ENCODE data around the gene TCTN2.

Gene TCTN2

DNA sequence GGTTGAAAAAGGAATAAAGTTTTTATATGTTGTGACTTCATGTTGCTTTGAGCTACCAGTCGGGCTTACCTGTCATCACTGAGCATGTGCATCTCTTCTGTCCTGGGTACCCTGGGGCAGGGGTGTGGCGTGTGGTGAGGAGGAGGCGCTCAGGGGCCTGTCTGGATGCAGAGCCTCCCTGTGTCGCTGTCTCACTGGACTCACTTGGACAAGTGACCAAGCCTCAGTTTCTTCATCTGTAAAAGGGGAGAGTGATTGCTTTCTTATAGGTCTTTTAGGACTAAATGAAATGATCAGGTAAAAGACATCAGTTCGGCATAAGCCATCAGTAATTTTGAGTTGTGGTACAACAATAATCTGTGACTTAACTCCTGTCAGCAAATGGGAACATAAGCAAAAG is 63.4 kb downstream of the TCTN2 start:
- in situ Hi-C loops (cut with MboI; ENCODE audit: low sequenced_read_pairs), result no loop called here

DNA sequence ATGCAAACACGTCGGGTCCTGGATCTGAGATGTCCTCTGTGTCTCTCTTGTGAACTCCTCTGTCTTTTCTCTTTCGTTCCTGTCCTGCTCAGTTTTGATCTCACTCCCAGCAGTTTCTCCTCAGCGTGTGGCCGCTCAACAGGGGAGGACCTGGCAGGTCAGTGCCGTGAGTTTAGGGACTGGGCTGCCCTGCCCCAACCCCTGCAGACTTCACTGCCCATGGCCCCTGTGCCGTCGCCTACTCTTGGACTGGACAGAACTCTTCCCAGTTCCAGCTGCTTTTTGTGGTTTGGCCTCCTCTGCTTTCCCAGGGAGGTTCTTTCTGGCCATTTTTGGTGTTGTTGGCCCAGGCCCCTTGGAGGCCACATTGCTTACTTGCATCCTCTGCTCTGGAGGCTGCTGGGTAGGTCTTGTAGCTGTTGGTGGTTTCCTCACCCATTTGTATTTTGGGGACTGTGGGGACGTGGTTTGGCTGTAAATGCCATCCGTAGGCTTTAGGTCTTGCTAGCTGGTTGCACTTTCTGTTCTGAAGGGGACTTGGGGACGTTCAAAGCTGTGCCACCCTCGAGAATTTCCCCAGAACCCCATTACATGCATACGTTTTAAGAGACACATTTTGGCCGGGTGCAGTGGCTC is 71.1 kb downstream of the TCTN2 start:
- in situ Hi-C loops (cut with MboI; ENCODE audit: low sequenced_read_pairs), result no loop called here

DNA sequence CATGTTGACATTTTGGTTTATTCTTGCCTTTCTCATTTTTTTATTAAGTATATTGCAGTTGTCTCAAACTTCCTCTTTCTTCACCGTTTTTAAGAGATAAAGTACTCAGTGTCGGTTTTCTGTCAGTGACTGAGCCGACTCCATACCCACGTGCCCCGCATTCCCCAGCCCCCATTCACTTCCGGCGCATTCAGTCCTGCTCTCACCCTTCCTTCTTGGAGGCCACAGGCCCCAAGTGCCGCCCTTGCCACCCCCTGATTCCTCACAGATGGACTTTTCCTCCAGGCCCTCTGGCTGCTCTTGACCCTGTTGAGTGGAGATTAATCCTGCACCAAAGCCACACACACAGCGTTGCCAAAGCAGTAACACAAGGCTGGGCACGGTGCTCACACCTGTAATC is 72.1 kb downstream of the TCTN2 start:
- in situ Hi-C loops (cut with MboI; ENCODE audit: low sequenced_read_pairs), result no loop called here

DNA sequence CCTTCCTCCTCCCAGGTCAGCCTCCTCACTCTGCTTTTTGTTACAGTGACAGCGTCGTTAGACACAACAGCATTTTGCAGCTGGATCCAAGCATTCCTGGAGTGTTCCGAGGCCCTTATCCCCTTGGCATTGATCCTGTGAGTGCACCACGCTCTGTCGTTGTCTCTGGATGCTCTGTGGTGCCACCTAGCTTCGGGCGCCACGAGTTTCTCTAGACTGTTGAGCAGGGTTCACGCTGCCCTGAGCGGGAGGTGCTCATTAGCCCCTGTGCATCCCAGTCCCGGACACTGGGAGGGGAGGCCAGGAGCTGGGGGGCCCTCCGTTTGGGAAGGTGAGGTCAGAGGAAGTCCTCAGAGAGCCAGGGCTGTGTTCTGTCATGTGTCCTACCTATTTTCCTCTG is 73.9 kb downstream of the TCTN2 start:
- in situ Hi-C loops (cut with MboI; ENCODE audit: low sequenced_read_pairs), result no loop called here

DNA sequence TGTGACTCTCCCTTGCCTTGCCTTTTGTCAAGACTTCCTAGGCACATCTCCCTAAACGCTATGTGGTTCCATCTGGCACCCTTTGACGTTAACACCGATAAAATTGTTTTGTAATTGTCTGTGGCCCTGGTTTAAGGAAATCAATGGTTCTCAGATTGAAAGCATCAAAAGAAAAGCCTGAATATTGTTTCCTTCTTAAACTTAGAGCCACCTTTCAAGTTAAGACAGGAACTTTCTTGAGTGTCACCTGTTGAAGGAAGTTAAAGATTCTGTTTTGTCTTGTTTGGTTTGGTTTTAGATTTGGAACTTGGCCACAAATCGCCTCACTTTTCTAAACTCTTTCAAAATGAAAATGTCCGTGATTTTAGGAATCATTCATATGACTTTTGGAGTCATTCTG is 76.4 kb downstream of the TCTN2 start:
- in situ Hi-C loops (cut with MboI; ENCODE audit: low sequenced_read_pairs), result no loop called here

DNA sequence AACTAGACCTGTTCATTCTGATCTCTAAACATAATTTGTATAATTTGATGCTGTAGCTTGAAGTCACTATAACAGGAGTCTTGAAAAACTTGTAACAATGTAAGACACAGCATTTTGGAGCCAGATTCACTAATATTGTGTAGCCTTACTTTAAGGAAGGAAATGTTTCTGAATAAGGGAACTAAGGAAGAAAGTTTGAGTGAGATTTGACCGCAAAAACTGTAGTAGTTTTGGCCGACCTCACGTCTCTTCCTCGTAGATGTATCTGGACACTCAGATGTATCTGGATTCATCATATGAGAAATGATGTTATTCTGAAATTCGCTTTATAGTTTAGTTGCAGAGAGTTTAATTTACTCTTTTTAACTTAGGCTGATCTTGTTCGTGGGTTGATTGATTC is 77.2 kb downstream of the TCTN2 start:
- in situ Hi-C loops (cut with MboI; ENCODE audit: low sequenced_read_pairs), result no loop called here

DNA sequence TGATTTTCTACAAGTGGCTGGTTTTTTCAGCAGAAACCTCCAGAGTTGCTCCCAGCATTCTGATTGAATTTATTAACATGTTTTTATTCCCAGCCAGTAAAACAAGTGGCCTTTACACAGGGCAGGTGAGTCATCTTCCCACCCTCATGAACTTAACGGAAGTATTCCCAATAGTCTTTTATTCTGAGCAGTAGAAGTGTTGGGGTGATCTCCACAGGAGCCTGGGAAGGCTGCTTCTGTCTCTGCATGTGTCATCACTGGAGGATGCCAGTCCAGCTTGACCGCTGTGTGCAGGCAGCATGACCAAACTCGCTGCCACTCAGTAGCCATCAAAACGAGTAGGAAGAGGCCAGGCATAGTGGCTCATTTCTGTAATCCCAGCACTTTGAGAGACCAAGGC is 77.7 kb downstream of the TCTN2 start:
- in situ Hi-C loops (cut with MboI; ENCODE audit: low sequenced_read_pairs), result no loop called here

DNA sequence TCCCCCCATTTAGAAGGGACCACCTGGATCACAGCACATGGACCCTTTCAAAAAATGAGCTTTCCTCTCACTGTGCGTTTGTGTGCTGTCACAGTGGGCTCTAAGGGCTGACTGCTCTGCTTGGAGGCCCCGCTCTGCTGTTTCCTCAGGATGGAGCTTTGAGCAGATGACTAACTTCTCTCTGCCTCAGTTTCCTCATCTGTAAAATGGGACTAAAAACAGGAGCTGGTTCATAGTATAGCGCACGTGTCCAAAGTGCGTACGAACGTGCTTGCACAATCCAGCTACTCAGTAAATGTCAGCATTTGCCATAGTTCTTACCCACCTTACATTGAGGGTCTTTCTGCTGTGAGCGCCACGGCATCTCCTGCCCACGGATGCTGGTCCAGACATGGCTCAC is 78.4 kb downstream of the TCTN2 start:
- in situ Hi-C loops (cut with MboI; ENCODE audit: low sequenced_read_pairs), result no loop called here

DNA sequence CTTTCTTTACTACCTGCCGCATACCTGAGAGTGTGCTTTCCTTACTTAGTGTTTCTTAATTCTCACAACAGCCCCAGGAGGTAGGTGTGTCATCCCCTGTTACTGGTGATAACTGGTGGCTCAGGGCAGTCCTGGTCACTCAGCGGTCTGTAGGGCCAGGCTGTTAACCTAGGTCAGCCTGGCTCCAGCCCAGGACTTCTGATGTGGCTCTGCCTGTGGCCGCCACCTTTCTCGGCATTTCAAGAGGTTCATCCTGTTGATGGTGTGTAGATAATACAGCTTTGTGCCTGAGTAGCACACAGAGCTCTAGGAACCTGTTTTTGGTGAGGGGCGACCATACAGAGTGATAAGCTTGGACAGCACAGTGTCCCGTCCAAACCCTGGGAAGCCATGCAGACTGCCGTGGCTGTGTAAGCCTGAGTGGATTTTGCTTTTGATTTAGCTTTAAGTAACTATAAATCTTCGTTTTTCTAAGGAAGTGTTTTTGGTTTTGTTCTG is 79.3 kb downstream of the TCTN2 start:
- in situ Hi-C loops (cut with MboI; ENCODE audit: low sequenced_read_pairs), result no loop called here

DNA sequence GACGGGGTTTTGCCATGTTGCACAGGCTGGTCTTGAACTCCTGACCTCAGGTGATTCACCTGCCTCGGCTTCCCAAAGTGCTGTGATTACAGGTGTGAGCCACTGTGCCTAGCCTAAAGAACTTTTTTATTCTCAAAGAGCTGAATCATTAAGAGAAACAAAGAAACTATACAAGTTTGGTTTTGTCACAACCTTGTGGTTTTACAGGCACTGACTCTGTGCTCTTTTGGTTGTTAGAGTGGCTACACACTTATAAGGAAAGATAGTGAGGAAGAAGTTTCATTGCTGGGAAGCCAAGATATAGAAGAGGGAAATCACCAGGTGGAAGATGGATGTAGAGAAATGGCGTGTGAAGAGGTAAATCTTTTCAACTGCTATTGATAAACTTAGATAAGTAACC is 81.1 kb downstream of the TCTN2 start:
- in situ Hi-C loops (cut with MboI; ENCODE audit: low sequenced_read_pairs), result no loop called here

DNA sequence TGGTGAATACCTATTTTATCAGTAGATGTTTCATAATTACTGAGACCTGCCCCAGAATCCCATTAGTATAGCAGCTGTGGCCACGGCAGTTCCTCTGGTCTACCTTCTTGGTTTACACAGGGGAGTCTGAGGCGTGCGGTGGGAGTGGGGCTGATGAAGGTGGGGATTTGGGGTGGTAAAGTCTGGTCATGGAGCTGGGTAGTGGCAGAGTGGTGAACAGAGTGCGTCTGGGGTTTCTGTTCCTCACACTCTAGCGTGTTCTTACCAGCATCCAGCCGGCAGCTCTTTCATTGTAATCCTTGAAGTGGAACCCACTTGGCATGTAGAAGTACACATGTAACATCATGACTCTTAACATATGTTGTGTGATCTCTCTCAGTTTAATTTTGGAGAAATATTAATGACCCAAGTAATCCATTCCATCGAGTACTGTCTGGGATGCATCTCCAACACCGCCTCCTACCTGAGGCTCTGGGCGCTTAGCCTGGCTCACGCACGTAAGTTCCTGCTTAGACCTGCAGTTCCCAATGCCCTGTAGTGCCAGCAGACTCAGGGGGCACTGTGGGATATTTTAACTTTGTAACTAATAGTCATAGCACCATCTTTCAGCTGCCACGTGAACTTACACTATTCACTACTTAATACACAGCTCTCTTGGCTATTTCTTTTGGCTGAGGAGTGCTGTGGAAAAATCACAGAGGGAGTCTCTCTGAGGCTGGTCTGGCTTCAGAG is 83.3 kb downstream of the TCTN2 start:
- in situ Hi-C loops (cut with MboI; ENCODE audit: low sequenced_read_pairs), result no loop called here

DNA sequence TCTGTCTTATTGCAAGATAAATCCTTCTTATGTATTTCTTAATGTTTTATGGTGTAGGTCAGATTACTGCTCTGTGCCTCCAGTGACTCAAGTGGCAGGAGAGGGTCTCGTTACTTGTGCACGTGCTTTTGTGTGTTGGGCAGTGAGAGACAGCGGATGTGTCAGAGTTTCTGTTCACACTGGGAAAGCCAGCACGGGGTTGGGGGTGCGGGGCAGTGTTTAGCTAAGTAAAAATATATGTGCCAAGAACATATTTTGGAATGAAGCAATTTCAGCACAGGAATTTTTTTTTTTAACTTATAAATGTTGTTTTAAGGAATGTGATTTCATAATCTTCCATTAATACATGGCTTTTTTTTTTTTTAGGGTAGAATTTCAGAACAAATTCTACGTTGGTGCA is 86.6 kb downstream of the TCTN2 start:
- in situ Hi-C loops (cut with MboI; ENCODE audit: low sequenced_read_pairs), result no loop called here

Data from HL-60/S4 treated with phorbol 12-myristate 13-acetate at 8.2 ng/mL for 4 days and 3 days (cell line).